D341Med (cell line): ENCODE results near the gene PRXL2B.

ENCODE experiments used
- DNase-seq: peaks from one replicate; pipeline ENCODE4 v3.0.0; 2012; ENCODE audit warnings: low spot score

The PRXL2B gene

DNA sequence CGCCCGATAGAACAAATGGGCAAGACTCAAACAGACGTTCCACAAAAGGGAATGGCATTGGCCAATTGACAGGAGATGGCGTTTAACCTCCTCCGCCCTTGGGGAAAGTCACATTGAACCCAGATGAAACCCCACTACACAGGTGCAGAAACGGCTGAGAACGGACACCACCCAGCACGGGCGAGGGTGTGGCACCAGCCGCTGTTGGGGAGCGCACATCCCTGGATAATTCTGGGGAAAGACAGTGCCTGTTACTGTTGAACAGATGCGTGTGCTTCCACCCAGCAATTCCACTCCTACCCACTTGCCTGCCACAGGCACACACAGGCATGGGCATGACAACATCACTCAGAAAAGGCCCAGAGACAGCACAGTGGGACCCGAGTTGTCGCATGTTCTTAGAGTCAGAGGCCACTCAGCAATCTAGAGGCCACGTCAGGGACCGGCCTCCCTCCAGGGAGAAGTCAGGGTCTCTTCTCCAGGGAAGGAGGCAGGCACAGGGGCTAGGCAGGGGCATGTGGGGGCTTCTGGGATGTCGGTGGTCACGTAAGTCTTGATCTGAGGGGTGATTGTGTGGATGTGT lies 15.2 kb downstream of the PRXL2B start:
- DNase-seq: no peak

DNA sequence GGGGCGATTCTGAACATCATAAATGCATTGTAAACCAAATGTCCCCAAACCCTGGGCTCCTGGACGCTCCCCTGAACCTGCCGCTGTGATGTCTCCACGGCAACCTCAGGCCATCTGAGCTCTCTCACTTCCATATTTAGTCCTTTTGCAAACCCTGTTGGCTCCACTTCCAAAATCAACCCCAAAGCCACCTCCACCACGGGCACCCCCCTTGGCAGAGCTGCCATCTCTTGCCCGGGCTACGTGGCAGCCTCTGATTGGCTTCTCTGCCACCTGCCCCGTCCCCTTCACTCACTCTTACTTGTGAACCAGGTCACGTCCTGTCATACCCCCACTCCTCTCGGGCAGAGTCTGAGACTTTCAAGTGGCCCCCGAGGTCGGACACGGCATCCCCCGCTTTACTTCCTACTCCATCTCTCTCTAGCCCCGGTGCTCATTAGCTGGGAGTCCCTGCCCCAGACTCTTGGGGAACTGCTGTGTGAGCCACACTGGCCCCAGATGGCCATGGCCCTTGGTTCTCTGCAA lies 15.8 kb downstream of the PRXL2B start:
- DNase-seq: no peak

DNA sequence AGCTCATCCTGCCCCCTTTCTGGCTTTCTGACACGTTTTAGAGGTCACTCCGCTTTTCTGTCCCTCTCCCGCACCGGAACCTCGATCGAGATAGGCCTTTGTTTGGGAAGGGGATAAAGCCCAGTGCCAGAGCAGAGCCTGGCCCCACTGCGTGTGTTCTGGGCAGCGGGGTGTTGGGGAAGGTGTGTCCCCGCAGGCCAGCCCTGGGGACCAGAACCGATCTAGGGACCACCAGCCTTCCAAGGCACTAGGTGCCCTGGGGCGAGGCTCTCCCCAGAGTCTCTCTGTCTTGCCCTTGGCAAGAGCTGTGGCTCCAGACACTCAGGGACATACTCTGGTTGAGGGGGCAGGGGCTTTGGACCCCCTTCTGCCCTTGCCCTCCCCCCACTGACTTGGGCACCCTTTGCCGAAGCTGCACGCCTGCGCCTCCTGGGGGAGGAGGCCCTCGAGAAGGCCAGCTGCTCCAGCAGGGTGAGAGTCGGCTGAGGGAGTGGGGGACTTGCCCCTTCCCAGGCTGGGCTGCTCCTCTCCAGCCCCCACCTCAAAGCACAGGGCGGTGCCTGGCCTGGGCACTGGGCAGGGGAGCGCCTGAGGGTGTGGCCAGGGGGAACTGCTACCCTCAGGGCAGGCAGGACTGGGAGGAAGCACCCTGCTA lies 16.4 kb downstream of the PRXL2B start:
- no peak for DNase-seq

DNA sequence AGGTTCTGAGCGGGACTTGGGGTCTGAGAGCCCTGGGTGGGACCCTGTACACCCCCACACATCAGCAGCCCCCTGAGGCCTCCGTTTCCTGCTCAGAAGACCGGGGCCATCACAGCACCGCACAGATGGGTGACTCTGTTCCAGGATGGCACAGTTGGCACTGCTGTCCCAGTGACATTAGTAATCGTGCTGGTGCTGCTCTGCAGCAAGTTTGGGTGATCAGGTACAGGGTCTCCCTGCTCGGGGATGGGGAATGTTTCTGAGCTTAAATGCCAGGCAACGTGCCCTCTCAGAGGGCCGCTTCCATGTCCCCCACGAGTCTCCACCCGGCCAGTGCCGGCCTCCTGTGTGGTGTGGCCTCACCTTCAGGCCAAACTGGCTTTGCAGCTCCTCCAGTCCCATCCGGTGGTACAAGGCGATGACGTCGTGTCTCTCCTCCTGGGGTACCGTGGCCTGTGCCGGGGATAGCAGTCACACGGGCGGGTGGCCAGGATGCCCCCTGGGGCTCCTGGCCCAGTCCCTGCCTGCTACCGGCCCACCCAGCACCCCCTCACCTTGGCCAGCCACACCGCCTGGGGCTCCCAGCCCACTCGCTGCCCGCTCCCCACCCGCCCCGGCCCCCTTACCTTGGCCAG lies 17.1 kb downstream of the PRXL2B start:
- no peak for DNase-seq

DNA sequence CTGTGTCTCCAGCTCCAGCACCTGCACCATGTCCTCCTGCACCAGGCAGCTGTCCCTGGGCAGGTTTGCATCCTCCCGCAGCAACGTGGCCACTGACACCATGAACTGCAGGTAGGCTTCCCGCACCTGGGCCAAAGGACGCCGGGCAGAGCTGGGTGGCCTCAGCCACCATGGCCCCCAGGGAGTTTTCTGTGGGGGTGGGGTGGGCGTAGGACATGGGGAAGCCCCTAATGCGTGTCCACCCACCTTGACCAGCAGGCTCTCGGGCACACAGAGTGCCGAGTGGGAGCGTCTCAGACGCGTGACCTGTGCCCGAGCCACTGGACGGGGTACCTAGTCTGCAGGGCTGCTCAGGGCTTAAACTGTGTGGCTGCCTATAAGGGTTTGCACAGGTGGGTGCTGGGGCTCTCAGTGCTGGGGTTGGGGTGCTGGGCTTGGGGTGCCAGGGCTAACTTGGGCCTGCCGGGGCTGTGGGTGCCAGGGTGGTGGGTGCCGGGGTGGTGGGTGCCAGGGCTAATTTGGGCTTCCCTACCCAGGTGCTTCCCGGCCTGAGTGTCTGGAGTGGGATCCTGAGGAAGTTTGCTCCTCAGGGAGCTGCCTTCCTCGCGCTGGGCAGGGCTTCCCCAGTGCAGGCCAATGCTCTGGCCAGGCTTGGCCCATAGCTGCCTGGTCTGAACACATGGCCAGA lies 17.7 kb downstream of the PRXL2B start:
- no peak for DNase-seq

DNA sequence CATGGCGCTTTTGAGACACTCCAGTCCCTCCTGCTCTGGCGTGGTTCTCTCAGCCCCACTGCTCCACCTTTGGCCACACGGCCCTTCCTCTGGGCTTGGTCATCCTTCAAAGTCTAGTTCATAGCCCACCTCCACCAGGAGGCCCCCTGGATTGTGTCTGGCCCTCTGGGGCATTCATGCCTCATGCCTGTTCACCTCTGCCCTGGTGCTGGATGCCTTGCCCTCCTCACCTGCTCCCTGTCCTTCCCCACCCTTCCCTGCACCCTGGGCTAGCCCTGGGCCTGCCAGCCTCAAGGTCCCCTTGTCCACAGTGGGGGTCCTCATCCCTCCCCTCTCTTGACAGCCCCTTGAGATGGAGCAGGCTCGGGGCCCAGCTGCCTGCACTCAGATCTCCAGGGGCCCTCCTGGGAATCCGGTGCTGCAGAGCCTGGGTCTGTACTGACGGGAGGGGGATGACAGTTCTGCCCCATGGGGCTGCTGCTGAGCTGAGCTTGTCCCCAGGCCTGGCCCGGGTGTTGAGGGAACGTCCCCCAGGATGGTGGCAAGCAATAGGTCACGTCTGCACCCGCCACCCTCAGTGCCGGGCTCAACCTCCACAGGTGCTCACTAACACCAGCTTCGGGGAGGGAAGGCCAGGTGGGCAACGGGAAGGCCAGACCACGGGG lies 18.4 kb downstream of the PRXL2B start:
- DNase-seq: no peak

DNA sequence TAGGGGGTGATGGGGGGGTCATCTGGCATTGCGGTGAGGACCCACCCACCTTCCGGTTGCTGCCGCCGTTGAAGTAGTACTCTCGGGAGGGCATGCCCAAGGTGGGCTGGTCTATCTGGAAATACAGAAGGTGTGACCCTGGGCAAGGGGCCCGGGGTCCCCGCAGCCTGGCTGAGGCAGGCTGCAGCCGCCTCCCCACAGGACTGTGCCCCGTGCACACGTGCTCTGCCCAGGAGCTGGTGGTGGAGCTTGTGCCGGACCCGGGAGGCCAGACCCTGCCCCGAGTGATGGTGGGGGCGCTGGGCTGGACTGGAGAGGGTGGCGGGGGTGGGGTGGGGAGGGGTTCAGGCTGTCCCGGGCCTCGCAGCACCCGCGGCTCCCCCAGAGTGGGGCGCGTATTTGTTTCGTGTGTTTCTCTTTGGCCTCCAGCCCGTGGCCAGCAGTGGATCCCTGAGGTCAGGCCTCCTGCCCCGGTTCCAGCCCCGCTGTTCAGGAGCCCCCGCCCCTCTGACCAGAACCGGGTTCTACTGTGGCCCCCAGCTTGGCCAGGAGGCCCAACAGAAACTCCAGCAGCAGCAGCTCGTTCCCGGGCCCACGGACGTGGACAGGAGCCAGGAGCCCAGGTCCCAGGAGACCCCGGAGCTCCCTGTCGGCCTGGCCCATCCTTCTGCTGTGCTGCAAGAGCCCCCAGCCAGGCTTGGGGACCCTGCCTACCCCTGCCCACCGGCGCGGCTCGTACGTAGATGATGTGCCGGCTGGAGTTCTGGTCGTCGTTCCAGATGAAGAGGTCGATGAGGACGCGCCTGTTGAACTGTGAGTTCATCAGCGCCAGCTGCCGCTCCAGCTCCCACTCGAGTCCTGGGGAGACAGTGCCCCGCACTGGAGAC lies 19.2 kb downstream of the PRXL2B start:
- DNase-seq: no peak

DNA sequence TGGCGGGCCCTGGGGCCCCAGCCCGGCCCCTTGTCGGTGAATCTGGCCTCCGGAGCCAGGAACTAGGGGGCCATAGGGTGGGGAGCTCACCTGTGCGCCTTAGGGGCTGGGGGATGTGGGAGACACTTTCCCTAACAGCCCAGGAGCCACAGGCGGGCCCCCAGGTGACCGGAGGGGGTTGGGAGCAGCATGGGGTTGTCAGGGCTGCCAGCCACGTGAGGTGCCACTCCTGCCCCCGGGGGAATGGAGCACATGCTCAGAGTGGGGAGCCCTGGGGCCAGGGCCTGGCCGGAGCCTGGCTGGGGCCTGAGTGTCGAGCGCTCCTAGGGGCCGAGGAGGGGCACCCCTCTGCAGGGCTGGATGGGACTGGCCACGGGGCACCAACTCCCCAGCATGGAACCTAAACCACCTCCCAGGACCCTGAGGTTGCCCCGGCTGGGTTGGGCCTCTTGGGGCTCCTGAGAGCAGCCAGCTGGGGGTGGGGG lies 19.9 kb downstream of the PRXL2B start:
- no peak for DNase-seq

DNA sequence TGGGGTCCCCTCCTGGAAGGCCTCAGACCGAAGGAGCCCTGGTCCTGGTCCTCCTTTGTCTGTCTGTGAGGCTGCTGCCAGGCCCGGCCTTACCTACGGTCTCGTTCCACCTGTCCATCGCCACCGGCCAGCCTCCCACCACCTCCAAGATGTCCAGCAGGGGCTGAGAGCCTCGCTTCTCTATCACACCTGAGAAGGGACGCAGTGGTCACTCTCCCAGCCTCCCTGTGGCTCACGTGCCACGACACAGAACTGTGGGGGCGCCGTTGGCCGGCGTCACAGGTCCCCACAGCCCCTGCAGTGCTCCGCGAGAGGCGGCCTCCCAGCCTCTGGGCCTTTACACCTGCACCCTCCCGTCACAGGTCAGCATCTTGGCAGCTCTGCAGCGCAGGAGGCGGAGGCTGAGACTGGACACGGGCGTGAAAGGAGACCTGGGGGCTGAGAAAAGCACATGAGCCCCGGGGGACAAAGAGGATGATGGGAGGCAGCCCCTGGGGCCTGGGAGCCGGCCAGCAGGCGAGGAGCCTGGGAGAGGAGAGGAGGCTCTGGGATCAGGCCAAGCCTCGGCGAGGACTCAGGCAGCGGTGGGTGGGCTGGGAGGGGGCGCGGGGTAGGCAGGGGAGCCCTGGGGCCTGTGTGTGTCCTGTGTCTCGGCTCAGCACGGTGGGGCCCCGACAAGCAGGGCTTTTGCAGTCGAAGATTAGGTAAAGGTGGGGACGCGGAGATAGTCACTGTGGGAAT lies 20.5 kb downstream of the PRXL2B start:
- DNase-seq: no peak

DNA sequence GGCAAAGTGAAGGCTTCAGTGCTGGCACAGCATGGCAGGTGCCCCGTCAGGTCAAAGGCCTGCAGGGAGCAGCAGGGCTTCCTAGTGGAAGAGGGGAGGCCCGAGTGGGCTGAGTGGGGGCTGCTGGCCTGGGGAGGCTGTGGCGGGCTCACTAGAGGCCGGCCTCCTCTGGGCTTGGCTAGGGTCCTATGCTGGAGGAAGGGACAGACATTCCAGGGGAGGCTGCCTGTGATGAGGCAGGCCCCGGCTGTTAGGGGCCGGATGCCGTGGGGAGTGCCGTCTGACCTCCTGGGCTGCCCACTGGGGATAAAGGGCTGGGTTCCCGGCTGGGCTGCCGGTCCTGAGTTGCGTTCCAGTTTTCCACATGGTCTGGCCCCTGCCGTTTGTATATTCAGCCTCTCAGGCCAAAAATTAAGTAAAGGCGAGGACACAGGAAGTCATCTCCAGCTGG lies 21.1 kb downstream of the PRXL2B start:
- no peak for DNase-seq

DNA sequence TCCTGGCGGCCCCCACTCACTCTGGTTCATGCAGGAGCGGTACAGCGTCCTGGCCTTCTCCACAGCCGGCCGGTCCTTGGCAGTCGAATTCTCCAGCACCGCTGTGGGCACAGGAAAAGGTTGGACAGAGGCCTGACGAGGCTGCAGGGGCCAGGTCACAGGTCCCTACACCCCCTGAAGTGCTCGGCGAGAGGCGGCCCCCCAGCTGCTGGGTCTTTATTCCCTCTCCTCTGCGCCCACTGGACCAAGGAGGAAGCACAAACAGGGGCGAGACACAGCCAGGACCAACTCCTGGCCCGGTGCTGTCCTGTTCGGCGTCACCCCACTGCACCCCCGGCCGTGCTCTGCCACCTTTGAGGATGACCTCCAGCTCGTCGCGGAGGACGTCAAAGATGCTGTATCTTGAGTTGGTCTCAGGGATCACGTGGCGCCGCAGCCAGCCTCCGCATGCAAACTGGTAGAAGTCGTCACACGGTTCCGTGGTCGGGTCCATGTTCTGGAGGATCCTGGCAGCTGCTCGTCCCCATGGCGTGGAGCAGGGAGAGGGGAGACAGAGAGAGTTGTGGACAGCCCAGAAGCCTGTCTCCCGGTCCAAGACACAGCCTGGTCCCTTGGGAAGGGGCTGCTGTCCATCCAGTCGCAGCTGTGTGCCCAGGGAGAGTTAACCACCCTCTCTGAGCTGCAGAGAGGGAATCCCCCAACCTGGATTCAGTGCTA lies 22.9 kb downstream of the PRXL2B start:
- peak; percentile 19 for DNase-seq

DNA sequence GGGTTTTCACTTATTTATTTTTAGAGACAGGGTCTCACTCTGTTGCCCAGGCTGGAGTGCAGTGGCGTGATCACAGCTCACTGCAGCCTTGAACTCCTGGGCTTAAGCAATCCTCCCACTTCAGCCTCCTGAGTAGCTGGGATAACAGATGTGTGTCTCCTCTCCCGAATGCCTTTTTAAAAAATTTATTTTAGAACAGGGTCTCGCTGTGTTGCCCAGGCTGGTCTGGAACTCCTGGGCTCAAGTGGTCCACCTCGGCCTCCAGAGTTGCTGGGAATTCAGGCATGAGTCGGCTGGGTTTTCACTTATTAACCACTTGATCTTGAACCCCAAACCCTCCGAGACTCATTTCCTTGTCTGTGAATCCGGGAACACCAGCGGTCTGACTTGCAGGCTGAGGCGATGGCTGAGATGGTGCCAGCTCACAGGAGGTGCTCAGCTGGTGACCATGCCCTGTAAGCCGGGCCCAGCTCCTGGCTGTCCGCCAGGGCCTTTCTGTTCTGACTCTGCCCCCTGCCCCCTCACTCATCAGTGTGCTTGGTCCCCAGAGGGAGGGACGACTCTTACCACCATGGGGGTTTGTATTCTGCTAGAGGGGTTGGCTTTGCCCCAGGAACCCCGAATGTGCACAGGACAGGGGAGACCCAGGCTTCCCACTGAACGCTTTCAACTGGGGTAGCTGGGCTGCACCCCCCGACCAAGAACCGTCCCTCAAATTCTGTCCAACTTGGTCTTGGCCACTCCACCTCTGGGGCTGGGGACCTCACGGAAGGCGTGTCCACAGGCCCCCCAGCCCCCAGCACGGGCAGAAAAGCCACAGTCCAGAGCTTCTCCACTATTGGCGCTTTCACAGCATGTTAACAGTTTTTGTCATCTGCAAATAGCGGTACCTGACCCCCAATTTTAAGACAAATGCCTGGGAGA lies 23.7 kb downstream of the PRXL2B start:
- peak; percentile 22 for DNase-seq

DNA sequence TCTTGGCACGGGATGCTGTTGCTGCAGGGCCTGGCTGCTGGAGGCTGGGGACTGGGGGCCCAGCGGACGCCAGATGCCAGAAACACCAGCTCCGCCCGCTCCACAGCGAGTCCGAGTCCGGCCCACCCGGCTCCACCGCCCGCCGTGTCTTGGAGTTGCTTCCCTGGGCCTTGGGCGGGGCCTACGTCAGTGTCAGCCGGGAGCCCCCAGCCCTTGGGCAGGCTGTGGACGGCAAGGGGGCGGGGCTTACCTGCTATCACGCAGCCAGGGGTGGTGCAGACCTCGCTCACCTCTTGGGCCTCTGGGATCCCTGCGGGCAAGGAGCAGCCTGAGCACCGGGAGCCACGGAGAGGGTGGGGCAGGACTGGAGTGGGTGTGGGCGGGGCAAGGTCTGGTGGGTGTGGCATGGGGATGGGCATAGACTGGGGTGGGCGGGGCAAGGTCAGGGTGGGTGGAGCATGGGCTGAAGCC lies 24.5 kb downstream of the PRXL2B start:
- peak; percentile 56 for DNase-seq

DNA sequence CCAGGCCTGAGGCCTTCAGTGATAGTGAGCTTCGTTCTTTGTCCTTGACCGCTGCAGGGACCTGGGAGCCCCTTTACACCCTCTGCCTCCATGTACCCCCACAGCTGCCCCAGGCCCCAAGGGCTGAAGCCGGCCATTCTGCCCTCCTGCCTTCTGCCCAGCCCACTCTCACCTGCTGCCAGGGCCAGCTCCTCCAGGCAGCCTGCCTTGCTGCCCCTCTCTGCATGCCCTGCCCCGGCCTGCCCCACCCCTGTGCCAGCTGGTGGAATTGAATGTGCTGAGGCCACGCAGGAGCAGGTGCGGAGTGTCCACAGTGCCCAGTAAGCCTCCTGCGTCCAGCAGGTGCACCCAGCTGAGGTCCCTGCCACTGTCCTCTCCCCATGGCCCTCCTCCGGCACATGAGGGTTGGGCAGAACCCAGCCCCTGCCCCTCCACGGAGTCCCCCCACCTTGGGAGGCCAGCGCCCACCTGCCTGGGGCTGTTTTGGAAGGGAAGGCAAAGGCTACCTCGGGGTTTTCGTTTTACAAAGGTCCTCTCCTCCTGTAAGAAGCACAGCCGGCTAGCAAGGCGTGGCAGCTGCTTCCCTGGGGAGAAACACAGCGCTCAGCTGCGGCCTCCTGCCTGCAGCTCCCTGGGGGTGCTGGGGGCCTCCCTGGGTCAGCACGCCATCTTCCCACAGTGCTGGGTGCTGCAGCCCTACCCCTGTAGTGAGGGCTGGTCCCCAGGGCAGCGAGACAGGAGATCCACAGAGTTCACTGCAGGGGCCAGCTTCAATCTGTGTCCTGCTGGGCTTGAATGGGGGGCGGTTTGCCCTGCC lies 25.3 kb downstream of the PRXL2B start:
- peak; percentile 21 for DNase-seq

DNA sequence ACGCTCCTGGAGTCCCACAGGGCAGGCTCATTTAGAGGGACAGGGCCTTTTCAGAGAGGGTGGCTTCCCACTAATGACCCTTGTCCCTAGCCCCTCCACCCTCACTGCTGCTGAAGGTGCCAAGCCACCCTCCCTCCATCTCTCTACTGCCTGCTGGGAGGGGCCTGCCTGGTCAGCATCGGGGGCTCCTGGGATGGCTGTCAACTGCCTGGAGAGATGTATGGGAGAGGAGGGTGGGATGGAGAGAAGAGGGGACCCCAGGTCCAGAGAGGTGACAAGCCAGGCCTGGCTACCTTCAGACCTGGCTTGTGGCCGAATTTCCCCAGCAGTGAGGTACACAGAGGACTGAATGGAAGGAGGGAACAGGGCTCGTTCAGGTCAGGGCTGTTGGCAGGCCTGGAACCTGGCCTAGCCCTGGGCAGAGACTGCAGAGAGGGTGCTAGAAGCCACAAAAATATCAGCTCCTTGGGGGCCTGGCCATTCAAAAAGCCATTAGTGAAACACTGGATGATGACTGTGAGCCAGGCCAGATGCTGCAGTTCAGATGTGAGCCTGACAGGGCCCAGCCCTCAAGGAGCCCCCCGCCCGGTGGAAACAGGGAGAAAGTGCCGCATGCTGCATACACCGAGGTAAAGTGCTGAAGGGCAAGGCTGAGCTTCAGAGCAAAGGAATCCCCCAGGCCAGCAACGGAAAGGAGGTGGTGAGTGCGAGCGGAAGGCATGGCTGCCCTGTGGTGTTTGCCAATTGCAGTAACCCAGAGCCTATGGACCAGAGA lies 26.2 kb downstream of the PRXL2B start:
- DNase-seq: no peak

DNA sequence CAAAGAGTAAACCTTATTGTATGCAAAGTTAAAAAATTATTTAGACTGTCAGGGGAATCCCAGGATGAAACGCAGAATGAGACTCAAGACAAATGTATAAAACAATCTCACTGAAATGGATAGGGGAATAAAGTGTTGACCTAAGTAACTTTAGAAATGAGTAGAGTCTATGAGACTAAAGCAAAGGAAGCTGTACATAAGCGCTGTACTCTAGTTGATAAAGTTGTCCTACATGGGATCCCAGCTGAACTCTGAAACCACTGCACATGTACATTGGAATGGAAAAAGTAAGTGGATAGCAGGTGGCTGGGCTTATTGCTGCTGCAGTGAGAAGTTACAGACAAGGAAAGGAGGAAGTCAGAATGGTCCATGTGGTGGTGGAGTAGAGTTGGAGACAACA lies 27.6 kb downstream of the PRXL2B start:
- DNase-seq: no peak

DNA sequence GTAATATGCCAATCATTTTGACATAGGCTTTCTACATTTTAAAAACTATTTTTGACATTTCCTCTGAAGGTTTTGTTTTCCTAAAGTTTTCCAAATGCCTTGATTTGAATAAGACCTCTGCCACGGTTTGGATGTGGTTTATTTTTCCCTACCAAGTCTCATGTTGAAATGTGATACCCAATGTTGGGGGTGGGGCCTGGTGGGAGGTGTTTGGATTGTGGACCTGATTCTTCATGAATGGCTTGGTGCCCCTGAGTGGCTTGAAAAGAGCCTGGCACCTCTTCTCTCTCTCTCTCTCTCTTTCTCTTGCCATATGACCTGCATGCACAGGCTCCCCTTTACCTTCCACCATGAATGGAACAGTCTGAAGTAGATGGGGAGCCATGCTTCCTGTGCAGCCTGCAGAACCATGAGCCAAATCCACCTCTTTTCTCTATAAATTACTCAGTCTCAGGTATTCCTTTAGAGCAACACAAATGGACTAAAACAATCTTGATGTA lies 31.4 kb downstream of the PRXL2B start:
- DNase-seq: no peak
